C4-2B (cell line): ENCODE results near the gene CACNA2D3.

Experiments used
- ZFX ChIP-seq: fragments of 450-650 bp; IDR thresholded peaks from 2 replicates; pipeline ENCODE4 v1.6.1; 2017
- TF ChIP-seq, protein P1 (sequence below): fragments of 450-650 bp; conservative IDR thresholded peaks from 2 replicates; pipeline ENCODE4 v1.5.1; 2017; ENCODE audit warnings: mild to moderate bottlenecking

DNA sequence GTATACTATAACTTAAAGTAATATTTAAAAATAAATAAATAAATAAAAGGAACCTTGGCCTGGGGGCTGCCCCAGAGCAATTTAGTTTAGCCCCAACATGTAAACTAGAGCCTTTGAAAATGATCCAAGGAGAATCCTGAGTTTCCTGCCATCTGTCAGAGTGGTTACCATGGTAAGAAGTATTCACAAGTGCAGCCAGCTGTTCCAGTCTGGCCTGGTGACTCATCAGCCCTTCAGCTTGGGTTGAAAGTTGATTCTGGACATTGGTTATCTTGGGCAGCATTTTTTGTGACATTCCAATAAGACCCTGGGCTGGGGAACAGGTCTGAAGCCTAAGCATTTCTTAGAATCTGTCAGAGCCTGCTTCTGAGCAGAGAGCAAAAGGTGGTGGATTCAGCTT, 878.2 kb downstream of the CACNA2D3 start:
- TF ChIP-seq, protein P1, sequence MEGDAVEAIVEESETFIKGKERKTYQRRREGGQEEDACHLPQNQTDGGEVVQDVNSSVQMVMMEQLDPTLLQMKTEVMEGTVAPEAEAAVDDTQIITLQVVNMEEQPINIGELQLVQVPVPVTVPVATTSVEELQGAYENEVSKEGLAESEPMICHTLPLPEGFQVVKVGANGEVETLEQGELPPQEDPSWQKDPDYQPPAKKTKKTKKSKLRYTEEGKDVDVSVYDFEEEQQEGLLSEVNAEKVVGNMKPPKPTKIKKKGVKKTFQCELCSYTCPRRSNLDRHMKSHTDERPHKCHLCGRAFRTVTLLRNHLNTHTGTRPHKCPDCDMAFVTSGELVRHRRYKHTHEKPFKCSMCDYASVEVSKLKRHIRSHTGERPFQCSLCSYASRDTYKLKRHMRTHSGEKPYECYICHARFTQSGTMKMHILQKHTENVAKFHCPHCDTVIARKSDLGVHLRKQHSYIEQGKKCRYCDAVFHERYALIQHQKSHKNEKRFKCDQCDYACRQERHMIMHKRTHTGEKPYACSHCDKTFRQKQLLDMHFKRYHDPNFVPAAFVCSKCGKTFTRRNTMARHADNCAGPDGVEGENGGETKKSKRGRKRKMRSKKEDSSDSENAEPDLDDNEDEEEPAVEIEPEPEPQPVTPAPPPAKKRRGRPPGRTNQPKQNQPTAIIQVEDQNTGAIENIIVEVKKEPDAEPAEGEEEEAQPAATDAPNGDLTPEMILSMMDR: no peak
- no peak for TF ChIP-seq ZFX
